NT2/D1 (cell line): ENCODE measurements around the gene HDAC8.

Experiments
- SUZ12 ChIP-seq: IDR thresholded peaks from 2 replicates; pipeline ENCODE4 v1.6.1; 2011; ENCODE audit not compliant: insufficient read length, insufficient read depth; ENCODE audit errors: extremely low read depth
- YY1 ChIP-seq: IDR thresholded peaks from 2 replicates; pipeline ENCODE4 v1.6.1; 2011; ENCODE audit not compliant: insufficient read length, insufficient read depth

DNA sequence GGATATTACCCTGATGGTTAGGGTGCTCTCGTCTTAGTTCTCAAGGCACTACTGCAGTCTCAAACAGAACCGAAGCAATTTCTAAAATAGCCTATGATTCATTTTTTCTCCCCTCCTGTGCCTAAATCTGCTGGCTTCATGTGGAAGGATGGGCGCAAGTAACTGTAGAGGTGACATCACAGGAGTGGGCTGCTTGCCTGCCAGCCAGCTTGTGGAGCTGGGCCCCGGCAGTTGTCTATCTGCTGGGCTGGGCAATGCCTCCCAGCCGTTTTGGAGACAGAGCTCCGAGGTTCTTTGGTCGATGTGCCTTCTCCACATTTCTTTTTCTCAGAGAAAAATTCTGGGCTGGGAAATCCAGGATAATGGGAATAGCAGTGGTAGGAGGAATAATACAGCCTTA, 232.6 kb downstream of the HDAC8 start:
- TF ChIP-seq YY1 = no peak
- TF ChIP-seq SUZ12 = no peak
